ENCODE measurements around the gene BAK1.

DNA sequence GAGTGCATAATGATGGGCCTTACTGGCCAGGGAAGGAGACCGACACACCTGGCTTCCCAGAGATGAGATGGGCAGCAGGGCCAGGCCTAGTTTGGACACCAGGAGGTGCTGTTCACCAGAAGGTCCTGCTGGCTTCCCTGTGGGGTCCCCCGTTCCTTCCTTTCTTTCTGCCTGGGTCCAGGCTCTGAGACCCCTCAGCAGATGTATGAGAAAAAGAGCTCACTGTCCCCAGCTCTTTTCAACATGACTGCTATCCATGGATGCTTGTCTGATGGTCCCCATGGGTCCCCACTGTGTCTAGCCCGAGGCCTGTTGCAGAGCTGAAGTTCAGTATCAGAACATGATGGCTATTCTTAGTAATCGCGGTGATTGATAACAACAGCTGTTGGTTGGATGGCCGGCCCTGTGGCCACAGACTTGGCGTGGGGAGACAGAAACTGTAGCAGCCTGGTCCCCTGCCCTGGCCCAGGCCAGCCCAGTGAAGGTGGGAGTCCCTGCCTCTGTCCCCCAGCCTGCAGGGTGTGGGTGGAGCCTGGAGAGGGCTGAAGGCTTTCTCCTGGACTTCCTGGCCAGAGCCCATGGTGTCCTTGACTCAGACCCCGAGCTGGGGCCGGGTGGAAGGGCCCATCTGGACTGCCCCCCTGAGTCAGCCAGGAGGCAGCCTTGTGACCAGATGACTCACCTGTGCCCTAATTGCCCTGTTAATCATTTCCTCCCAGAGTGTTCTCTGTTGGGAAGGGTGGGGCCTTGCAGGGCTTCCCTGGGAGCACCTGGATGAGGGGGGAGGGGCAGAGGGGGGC lies 9.9 kb upstream of the BAK1 start:
- TF ChIP-seq POLR2A (IDR thresholded peaks at IDR 0.05) = no peak
- TF ChIP-seq, protein P1, sequence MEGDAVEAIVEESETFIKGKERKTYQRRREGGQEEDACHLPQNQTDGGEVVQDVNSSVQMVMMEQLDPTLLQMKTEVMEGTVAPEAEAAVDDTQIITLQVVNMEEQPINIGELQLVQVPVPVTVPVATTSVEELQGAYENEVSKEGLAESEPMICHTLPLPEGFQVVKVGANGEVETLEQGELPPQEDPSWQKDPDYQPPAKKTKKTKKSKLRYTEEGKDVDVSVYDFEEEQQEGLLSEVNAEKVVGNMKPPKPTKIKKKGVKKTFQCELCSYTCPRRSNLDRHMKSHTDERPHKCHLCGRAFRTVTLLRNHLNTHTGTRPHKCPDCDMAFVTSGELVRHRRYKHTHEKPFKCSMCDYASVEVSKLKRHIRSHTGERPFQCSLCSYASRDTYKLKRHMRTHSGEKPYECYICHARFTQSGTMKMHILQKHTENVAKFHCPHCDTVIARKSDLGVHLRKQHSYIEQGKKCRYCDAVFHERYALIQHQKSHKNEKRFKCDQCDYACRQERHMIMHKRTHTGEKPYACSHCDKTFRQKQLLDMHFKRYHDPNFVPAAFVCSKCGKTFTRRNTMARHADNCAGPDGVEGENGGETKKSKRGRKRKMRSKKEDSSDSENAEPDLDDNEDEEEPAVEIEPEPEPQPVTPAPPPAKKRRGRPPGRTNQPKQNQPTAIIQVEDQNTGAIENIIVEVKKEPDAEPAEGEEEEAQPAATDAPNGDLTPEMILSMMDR (IDR thresholded peaks at IDR 0.05) = peak in 5 of 7 experiments; percentile 49 to 90 (median 80)

Data from stomach (tissue), 4 donors.